A673 (cell line): ENCODE results near the gene PGLYRP2.

Source experiments
- CTCF ChIP-seq: fragments of 300-800, 200-600 bp; sonication (generic); conservative IDR thresholded peaks from 2 replicates; pipeline ENCODE4 v1.5.1; 2017; ENCODE audit warnings: low read depth, mild to moderate bottlenecking, antibody characterized with exemption, low read length, moderate library complexity, mixed read lengths
- EZH2 ChIP-seq: fragments of 200-600 bp; sonication (generic); IDR thresholded peaks from 2 replicates; pipeline ENCODE4 v1.6.1; 2017; ENCODE audit warnings: borderline replicate concordance, low read depth, mild to moderate bottlenecking, mixed read lengths, antibody characterized with exemption, low read length; ENCODE audit not compliant: poor library complexity, severe bottlenecking

- TF ChIP-seq CTCF (no peak; the same call in 1 of the 2 replicates), EZH2 (no peak)
These were observed 25.1 kb downstream of the PGLYRP2 start for GRCh38 chr19:15453906-15454860.
